Measurements from ENCODE around the gene SLC35F4. TPM values are rescaled to one million over a fixed set of nuclear protein-coding genes. Genes with fewer than 3 reads are reported as not detected.

SLC35F4 gene
- total RNA-seq, 1 experiment from 2014 or later: not detected

DNA sequence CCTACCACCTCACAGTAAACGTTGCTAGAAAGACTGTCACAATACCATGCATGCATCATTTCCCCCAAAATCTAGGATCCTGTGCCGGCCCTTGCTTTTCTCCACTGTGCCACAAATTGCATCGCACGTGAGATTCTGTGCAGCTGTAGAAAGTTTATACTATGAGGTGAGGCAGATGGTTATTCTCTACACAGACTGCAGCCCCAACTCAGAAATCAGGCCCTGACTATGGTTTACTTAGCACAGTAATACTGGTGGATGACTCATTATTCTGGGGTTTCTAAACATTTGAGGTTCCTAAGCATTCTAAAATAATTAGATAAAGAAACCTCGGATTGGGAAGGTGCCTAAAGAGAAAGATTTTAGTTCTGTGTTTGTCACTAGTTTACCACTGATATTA is 208.4 kb downstream of the SLC35F4 start:
- H3K36me3 Mint-ChIP-seq (ENCODE audit: insufficient read depth in 1 of 3, low read depth in 3 of 3): peaks cover 0 to 5% (median 0%) of the 10 kb centered on the region in 3 experiments; a peak in 2 of 7 replicates
- Histone ChIP-seq H3K56ac (ENCODE audit: insufficient read length, low read depth, low read length) (no peak overlapping the region), H4K20me1 (ENCODE audit: control insufficient read depth, insufficient read depth, insufficient read length) (no peaks in the 10 kb centered on the region), H3K79me1 (ENCODE audit: insufficient read depth, low read depth, low read length, poor library complexity, severe bottlenecking) (no peaks in the 10 kb centered on the region), H4K91ac (ENCODE audit: insufficient read length, low read depth, low read length) (no peak overlapping the region), H3K4ac (ENCODE audit: low read depth, low read length) (no peak overlapping the region), H3K4me1 (ENCODE audit: insufficient read depth, low read length) (no peaks in the 10 kb centered on the region), H4K5ac (ENCODE audit: insufficient read length, low read depth, low read length) (no peak overlapping the region), H2AK5ac (ENCODE audit: insufficient read length, low read length) (no peak overlapping the region), H3T11ph (ENCODE audit: low read length) (no peak overlapping the region), H3K4me2 (ENCODE audit: insufficient read depth, insufficient read length, low read length) (no peak overlapping the region), H2BK20ac (ENCODE audit: low read depth, low read length, poor library complexity, severe bottlenecking) (no peak overlapping the region), H2BK15ac (ENCODE audit: low read depth, low read length) (no peak overlapping the region), H3K79me2 (ENCODE audit: insufficient read depth, low read length) (no peaks in the 10 kb centered on the region), H3K23me2 (ENCODE audit: insufficient read length, low read depth, low read length, poor library complexity, severe bottlenecking) (no peaks in the 10 kb centered on the region), H3K9me3 (ENCODE audit: control insufficient read depth, low read depth, low read length) (peaks cover 3% of the 10 kb centered on the region), H3K18ac (ENCODE audit: insufficient read length, low read depth, low read length) (no peak overlapping the region), H3K27me3 (ENCODE audit: insufficient read depth, low read length) (no peaks in the 10 kb centered on the region), H3K23ac (ENCODE audit: insufficient read length, low read depth, low read length) (no peak overlapping the region), H2BK120ac (ENCODE audit: low read depth, low read length, poor library complexity, severe bottlenecking) (no peak overlapping the region), H3K14ac (ENCODE audit: insufficient read depth, low read length) (no peak overlapping the region), H2BK12ac (ENCODE audit: insufficient read length, low read depth, low read length) (no peak overlapping the region), H2BK5ac (ENCODE audit: insufficient read length, low read length) (no peak overlapping the region), H3K9ac (ENCODE audit: extremely low read depth, insufficient read length, low read length) (no peak overlapping the region), H3K27ac (ENCODE audit: insufficient read length, low read depth, low read length) (no peak overlapping the region), H2AFZ (ENCODE audit: low read length) (no peak overlapping the region), H4K8ac (replicated peaks; ENCODE audit: insufficient read length, low read depth, low read length) (no peak overlapping the region)
- no peak for DNase-seq
- H3K27me3 Mint-ChIP-seq (ENCODE audit: low read depth): no peaks in the 10 kb centered on the region
- no peak overlapping the region for H3K4me3 Mint-ChIP-seq
- no CpG with 5 or more reads among the region's 5 CpGs for WGBS (ENCODE audit: extremely low coverage, insufficient read length, low lambda C conversion rate)
- TF ChIP-seq, protein P1, sequence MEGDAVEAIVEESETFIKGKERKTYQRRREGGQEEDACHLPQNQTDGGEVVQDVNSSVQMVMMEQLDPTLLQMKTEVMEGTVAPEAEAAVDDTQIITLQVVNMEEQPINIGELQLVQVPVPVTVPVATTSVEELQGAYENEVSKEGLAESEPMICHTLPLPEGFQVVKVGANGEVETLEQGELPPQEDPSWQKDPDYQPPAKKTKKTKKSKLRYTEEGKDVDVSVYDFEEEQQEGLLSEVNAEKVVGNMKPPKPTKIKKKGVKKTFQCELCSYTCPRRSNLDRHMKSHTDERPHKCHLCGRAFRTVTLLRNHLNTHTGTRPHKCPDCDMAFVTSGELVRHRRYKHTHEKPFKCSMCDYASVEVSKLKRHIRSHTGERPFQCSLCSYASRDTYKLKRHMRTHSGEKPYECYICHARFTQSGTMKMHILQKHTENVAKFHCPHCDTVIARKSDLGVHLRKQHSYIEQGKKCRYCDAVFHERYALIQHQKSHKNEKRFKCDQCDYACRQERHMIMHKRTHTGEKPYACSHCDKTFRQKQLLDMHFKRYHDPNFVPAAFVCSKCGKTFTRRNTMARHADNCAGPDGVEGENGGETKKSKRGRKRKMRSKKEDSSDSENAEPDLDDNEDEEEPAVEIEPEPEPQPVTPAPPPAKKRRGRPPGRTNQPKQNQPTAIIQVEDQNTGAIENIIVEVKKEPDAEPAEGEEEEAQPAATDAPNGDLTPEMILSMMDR (conservative IDR thresholded peaks at IDR 0.05): no peak
- H3K9me3 Mint-ChIP-seq: peaks cover 0 to 2% of the 10 kb centered on the region in 2 experiments; a peak in 1 of 5 replicates
- H3K27ac Mint-ChIP-seq: no peak overlapping the region
- H3K4me1 Mint-ChIP-seq: no peaks in the 10 kb centered on the region
